ENCODE results near the gene PLAC8.
"Not testable (repeated sequence)": the region's sequence is repeated elsewhere in the genome, so short reads cannot be mapped to it uniquely, and the experiment has no call there.

The PLAC8 gene

DNA sequence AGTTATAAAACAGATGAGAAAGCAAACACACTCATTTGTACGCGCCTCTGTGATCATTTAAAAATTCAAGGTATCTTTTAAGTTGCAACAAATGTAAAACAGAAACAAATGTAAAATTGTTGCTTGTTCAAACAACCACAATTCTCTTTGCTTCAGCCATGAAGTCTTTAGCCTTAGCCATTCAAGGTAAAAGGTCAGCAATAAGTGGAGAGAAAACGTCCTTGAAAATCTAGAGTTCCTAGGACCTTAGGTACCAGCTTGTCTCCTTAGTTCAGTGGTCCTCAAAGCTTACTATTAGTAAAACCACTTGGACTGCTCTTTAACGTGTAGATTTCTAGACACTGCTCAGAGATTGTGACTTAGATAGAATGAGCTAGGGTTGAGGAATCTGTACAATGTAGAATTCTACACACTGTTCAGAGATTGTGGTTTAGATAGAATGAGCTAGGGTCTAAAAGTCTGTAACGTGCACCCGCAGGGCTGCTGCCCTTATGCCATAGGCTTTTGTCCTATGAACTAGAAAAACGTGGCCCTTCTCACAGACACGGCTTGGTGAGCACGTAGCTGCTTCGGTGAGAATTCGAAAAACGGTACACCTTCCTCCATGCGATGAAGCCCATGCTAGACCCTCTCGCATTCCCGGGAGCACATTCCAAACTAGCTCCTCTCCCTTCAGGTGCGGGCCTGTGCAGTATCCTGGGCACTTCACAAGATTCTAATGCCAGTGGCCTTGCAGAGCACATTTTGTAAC lies 1.7 kb downstream of the PLAC8 start:
- DNase-seq (ENCODE audit: low read depth in 2 of 3, low spot score in 1 of 3) = peak in 2 of 3 donors; percentile 17 to 38

DNA sequence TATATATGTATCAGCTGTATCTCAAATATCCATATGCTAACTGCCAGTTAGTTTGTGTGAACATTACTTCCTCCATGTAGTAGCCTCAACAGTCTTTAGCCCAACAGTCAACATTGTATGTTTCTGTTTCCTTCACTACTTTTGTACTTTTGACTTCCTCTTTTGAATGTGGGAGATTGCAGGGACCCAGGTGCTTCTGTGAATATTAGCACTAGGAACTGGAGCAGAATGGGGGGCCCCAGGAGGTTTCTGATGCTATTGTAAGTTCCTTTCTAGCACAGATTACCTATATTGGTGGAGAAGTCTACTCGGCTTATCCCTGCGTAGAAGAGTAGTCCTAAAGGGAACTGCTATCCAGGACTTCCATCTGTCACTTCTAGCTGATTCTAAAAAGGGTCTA lies 2.3 kb downstream of the PLAC8 start:
- peak in 1 of 3 donors; percentile 18 for DNase-seq (ENCODE audit: low read depth in 2 of 3, low spot score in 1 of 3)

DNA sequence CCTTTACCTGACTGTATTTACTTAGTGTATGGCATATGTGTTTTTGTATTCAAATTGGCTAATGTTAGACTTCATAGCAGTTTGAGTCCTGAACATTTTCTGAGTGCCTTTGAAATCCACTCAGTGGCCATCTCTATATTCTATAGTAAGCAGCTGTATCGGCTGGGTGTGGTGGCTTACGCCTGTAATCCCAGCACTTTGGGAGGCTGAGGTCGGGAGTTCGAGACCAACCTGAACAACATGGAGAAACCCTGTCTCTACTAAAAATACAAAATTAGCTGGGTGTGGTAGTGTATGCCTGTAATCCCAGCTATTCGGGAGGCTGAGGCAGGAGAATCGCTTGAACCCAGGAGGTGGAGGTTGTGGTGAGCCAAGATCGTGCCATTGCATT lies 2.8 kb downstream of the PLAC8 start:
- DNase-seq (ENCODE audit: low read depth in 2 of 3, low spot score in 1 of 3) = not testable (repeated sequence)

DNA sequence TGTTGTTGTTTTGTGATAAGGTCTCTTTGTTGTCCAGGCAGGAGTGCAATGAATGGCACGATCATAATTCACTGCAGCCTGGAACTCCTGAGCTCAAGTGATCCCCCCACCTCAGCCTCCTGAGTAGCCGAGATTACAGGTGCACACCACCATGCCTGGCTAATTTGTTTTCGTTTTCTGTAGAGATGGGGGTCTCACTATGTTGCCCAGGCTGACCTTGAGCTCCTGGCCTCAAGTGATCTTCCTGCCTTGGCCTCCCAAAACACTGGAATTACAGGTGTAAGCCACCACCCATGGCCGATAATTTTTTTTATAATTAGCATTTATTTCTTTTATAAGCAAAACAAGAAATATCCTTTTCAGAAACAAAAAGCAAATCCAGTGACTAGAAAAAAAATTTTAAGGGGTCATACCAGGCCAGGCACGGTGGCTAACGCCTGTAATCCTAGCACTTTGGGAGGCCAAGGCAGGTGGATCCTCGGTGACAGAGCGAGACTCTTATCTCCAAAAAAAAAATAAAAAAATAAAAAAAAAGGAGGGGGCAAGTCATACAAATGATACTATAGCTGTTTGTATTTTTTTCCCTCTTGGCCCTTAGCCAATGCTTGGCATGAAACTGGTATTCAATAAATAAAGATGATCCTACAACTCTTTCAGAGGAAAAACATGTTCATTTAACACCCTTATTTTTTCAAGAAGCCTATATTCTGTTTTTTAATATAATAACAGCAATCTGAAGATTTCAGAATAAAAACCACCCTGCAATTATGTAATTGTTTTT lies 3.4 kb downstream of the PLAC8 start:
- no peak for DNase-seq (ENCODE audit: low read depth in 2 of 3, low spot score in 1 of 3)

DNA sequence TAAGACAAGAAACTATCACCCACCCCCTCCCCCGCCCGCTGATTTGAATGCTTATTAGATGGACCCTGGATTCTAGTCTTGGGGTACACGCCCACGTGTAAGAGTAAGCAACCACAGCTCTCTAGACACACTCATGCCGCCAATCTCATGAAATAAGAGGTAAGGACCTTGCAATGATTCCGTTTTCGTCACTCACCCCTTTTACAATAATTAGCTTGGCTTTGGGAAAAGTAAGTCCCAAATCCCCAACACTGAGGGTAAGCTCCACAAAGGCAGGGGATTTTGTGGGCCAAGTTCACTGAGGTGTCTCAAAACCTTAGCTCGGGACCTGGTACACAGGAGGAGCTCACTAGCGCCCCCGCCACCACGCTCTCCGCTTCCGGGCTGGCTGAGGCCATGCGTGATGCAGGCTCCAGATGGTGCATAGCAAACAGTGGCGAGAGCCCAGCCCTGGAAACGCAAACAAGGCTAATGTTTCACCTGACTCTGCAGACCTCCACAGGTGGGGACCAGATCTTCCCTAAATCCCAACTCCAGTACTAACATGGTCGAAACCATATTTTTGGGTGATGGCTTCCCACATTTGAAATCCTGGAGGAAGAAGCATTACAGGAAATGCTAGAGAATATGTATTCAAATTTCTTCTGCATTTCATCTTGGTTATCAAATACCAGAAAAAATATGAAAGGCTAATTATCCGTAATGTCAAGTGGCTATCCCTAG lies 4.1 kb downstream of the PLAC8 start:
- DNase-seq (ENCODE audit: low read depth in 2 of 3, low spot score in 1 of 3) = peak; percentile 82 to 91 (median 90)

DNA sequence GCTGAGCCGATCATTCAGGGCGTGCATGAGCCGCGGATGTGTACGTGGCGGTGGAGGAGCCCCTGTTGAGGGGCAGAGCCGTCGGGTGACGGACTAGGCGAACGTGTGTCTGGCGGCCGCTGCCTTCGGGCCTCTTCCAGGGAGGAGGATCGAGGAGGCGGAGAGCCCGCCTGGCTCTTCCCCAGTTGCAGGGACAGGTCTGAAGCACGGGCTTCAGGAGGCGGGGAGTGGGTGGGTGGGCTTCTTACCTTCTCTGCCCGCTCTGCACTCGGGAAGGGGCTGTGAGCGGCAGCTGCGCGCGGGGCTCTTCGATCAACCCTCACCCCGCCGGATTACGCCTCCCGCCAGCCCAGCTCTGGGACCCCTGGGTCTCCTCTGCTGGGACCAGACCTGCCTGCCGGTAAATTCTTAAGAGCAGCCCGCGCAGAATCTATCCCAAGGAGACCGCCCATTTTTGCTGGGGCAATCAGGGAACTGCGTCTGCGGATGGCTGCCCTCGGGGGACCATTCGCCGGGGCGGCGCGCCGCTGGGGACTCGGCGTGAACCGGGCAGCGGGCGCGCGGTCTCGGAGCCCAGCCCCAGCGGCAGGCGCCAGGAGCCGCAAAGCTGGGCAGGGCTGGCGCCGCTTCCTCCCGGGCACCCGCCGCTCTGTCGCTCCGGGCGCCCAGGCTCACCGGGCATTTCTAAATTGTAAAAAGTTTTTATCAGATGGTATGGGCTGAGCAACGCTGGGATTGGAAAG lies 4.9 kb downstream of the PLAC8 start:
- peak; percentile 30 to 31 (median 30) for DNase-seq (ENCODE audit: low read depth in 2 of 3, low spot score in 1 of 3)

DNA sequence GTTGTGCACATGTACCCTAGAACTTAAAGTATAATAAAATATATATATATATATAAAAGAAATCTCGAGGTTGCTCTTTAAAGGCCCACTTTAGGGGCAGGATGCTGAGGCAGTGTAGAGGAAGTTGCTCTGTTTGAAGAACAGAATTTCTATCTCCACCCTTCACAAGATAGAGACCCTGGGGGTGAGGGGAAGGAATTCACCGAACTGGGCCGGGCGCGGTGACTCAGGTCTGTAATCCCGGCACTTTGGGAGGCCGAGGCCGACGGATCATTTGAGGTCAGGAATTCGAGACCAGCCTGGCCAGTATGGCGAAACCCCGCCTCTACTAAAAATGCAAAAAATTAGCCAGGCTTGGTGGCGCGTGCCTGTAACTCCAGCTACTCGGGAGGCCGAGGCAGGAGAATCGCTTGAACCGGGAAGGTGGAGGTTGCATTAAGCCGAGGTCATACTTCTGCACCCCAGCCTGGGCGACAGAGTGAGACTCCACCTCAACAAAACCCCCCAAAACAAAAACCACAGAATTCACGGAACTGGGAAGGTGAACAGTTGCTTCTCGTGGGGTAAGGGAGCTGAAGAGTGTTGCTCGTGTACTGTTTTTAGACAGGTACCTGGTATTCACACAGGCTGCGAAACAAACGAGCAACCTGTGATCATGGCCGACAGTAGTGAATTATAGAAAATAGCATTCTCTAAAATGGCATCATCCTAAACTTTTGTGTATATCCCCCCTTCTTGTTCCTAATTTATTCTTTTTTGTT lies 6.2 kb downstream of the PLAC8 start:
- DNase-seq (ENCODE audit: low read depth in 2 of 3, low spot score in 1 of 3) = no peak

DNA sequence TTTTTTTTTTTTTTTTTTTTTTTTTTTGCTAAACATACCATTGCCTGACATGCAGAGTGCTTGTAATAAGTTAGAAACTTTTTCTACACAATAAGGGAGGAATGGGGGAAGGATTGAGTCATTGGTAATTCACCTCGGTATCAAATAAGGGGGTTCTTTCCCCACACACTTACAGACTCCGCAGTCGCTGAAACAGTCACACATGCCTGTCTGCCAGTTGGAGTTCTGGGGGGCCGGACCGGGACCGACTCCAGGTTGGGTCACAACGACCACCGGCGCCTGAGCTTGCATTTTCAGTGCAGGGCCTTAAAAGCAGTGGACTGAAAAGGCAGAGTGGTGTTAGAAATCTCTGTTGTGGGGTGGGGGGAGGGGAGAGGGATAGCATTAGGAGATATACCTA lies 6.9 kb downstream of the PLAC8 start:
- peak in 1 of 3 donors; percentile 9 for DNase-seq (ENCODE audit: low read depth in 2 of 3, low spot score in 1 of 3)

DNA sequence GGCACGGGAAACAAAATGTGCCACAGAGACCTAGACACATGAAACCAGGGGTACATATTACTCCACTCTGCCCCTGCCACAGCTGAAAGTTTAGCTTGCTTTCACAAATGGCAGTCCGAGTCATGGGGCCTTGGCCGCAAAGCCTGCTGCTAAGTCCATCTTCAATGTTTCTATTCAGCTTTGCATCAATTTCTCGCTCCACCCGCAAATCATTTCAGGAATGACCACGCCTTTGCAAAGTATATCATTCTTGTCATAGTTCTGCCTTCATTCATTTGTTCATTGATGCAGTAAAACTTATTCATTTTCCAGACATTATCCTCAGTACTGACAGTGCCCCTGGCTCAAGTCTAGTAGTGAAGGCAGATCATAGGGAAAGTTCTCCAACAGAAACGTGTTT lies 9.5 kb downstream of the PLAC8 start:
- DNase-seq (ENCODE audit: low read depth in 2 of 3, low spot score in 1 of 3) = no peak

DNA sequence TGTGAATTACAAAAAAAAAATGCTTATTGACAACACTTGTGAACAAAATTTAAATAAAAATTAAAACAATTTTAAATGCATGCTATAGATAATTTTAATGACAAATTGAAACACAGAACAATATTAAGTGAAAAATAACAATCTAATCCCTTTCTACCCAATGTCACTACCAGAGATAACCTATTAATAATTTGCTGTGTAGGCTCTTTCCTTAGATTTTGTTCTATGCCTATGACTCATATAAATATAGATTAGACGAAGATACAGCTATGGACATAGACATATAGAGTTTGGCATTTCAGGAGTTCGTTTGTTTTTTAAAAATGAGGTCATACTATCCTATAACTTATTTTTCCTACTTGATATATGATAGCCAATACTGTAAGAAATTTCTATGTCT lies 18.1 kb downstream of the PLAC8 start:
- DNase-seq (ENCODE audit: low read depth in 2 of 3, low spot score in 1 of 3) = no peak

DNA sequence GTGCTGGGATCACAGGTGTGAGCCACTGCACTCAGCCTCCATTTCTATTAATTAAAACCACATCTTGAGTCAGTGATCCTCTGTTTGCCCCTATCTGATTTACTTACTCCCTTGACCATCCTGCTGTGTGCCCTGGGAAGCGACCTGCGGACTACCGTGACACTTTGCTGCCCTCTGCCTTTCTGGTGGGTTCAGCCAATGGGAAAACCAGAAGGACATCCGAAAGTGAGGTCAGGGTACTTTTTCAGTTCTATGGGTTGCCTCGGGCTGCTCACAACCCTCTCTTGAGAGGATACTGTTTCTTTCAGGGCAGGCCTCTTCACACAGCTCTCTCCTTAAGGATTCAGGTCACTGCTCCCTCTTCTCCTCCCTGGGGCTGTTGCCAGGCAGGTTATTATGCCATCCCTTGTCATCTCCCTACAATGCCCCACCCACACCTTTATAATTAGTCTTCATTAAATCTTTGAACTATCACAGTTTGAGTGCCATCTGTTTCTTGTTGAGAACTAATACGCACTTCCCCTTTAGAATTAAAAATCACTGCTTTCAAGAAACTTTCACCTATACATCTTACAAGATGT lies 21.4 kb downstream of the PLAC8 start:
- no peak for DNase-seq (ENCODE audit: low read depth in 2 of 3, low spot score in 1 of 3)

DNA sequence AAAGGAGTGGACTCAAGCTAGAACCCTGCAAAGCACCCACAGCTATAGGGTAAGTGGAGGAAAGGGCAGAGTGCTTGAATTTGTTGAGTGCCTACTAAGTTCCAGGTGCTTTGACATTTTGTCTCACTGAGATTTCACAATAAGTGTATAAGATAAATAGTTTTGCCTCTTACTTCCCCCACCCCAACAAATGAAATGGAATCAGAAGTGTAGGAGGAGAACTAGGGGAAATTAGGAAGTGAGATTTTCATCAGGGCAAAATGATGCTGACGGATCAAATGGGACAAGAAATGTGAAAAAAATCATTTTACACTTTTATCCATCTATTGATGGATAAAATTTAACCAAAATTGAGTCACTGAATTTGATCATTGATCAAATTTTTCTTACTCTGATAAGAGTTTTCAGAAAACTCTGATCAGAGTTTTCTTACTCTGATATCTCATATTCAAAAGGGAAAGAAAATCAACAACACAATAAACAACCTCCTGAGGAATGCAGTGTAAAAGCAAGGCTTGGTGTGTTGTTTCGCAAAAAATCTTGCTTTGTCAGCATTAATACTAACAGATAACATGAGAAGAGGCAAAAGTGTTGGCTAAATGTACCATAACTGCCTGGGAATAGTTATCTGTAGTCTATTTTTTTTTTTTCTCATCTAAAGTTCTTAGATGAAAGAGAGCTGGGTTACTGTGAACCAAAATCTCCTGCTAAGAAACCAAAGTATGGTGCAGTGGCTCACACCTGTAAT lies 24.9 kb downstream of the PLAC8 start:
- no peak for DNase-seq (ENCODE audit: low read depth in 2 of 3, low spot score in 1 of 3)

DNA sequence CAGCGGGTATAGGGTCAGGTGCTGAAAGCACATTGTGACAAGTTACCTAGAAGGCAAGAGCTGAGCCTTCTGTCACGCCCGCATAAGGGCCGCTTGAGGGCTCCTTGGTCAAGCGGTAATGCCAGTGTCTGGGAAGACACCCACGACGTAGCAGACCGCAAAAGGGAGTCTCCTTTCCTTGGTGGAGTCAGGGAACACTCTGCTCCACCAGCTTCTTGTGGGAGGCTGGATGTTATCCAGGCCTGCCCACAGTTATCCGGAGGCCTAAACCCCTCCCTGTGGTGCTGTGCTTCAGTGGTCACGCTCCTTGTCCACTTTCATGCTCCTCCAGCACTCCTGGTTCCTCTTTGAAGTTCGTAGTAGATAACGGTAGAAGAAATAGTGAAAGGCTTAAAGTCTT lies 29.6 kb downstream of the PLAC8 start:
- not testable (repeated sequence) for DNase-seq (ENCODE audit: low read depth in 2 of 3, low spot score in 1 of 3)

DNA sequence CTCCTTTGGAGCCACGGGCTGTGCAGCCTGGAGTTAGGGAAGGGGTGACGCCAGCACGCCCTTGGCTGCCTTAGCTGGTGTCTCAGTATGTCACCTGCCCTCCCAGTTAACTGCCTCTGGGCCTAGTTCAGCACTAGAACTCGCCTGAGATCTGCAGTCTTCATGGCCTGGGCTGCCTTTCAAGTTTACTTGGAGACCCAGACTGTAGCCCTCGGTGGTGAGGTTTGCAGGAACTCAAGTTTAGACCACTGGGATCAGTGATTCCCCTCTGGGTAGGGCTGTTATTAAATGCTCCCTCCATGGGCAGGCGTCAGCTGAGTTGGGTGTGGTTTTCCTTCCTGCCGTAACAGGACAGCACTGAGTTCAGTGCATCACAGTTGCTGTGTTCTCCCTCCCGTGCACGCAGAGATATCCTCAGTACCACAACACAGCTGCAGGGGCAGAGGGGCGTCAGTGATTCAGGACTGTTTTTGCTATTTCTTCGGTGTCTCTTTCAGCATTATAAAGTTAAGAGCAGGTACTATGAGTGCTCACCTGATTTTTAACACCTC lies 30.5 kb downstream of the PLAC8 start:
- peak in 1 of 3 donors; percentile 6 for DNase-seq (ENCODE audit: low read depth in 2 of 3, low spot score in 1 of 3)

DNA sequence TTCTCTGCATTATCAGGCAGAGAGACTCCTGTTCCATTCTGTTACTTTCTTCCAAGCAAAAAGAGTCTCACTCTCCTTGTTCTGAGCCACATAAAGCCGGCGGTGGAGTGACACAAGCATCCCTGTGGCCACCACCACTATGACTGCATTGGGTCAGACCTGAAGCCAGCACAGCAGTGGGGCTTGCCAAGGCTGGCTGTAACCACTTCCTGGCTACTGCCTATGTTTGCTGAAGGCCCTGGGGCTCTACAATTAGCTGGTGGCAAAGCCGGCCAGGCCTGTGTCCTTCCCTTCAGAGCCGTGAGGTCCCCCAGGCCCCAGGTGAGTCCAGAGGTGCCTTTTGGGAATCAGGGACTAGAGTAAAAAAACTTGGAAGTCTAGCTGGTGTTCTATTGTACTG lies 31.8 kb downstream of the PLAC8 start:
- no peak for DNase-seq (ENCODE audit: low read depth in 2 of 3, low spot score in 1 of 3)

DNA sequence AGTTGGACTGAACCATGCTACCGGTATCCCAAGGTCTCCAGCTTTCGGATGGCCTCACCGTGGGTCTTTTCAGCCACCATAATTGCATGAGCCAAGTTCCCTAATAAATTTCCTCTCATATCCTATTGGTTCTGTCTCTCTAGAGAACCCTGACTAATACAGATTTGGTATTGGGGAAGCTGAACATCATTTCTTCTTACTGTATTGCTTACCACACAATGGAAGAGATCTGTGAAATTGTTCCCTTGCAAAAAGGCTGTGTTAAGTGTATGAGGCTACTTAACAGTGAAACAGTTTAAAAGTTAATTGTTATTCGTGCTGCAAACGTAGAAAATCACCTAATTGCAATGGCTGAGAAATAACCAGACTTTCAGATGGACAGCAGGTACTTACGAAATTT lies 34.0 kb downstream of the PLAC8 start:
- no peak for DNase-seq (ENCODE audit: low read depth in 2 of 3, low spot score in 1 of 3)

DNA sequence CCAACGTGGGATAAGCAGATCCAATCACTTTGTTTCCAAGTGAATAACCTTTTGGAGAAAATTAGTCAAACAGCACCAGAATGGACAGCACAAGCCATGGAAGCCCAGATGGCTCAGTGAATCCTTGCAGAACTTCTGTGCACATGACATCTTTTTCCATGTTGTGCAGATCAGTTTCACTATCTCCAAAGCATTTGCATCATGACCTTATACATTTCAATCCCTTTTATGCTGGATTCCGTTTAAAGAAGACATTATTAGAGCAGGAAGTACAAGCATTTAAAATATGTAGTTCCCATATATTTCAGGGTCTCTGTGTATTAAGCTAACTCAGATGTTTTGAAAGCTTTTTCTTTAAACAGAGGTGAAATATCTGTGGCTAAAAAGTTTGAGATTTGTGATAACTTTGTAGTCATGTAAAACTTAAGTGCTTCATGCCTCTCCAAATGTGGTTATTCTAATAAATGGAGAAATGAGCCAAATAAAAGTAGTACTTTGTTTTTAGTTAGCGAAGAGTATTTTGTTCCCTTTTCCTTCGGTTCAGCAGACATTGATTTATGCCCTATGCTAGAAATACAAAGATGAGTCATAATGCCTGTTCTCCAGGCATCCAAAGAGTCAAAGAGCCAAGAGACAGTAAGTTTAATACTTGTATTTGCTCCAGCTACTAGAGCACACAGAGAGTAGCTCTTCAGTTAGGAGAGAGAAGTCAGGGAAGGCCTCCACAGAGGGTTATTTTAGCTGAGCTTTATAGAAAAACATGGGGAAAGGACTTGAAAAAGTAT lies 39.0 kb downstream of the PLAC8 start:
- no peak for DNase-seq (ENCODE audit: low read depth in 2 of 3, low spot score in 1 of 3)

DNA sequence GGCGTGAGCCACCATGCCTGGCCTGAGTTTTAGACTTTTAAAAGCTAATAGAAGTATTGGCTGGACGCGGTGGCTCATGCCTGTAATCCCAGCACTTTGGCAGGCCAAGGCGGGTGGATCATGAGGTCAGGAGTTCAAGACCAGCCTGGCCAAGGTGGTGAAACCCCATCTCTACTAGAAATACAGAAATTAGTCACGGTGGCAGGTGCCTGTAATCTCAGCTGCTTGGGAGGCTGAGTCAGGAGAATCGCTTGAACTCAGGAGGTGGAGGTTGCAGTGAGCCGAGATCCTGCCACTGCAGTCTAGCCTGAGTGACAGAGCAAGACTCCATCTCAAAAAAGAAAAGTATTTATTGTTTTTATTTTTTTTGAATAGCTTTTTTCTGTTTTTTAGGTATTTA lies 39.7 kb downstream of the PLAC8 start:
- peak in 2 of 3 donors; percentile 29 to 53 for DNase-seq (ENCODE audit: low read depth in 2 of 3, low spot score in 1 of 3)

Measured in stimulated activated CD4-positive, alpha-beta T cell treated with anti-CD3 and anti-CD28 coated beads, Interleukin-12 subunit alpha, Interleukin-12 subunit beta, amount 100 ng/mL, for 48 hours (primary cell).